SK-N-SH (cell line): ENCODE data around the gene WDTC1. TPM values are rescaled to one million over a fixed set of nuclear protein-coding genes. Genes with fewer than 3 reads are reported as not detected.

Source experiments
- CHD2 ChIP-seq: fragments of 150-350 bp; IDR thresholded peaks from 2 replicates; pipeline ENCODE4 v1.6.1; 2018; ENCODE audit warnings: low read length; ENCODE audit not compliant: partially characterized antibody
- ELF1 ChIP-seq: IDR thresholded peaks from 2 replicates; pipeline ENCODE4 v1.4.0; 2012
- FOSL2 ChIP-seq: IDR thresholded peaks from 2 replicates; pipeline ENCODE4 v1.4.0; 2012; ENCODE audit warnings: low read depth, mild to moderate bottlenecking, moderate library complexity, borderline replicate concordance
- FOXM1 ChIP-seq: IDR thresholded peaks from 2 replicates; pipeline ENCODE4 v1.4.0; 2012; ENCODE audit warnings: low read depth, mild to moderate bottlenecking
- GATA2 ChIP-seq: sonication (generic); formaldehyde crosslinking; IDR thresholded peaks from 2 replicates; pipeline ENCODE4 v1.5.0; 2020; ENCODE audit warnings: mild to moderate bottlenecking, missing genetic modification reagents
- MEF2A ChIP-seq: IDR thresholded peaks from 2 replicates; pipeline ENCODE4 v1.4.0; 2012; ENCODE audit warnings: low read depth, borderline replicate concordance
- NFIC ChIP-seq: IDR thresholded peaks from 2 replicates; pipeline ENCODE4 v1.4.0; 2012; ENCODE audit warnings: borderline replicate concordance
- NRF1 ChIP-seq: IDR thresholded peaks from 2 replicates; pipeline ENCODE4 v1.6.1; 2012; ENCODE audit warnings: low read depth, mild to moderate bottlenecking, low read length
- POLR2AphosphoS5 ChIP-seq: IDR thresholded peaks from 2 replicates; pipeline ENCODE4 v1.6.1; 2012; ENCODE audit warnings: low read depth, low read length
- RFX5 ChIP-seq: IDR thresholded peaks from 2 replicates; pipeline ENCODE4 v1.6.1; 2012; ENCODE audit warnings: mild to moderate bottlenecking, improper control_type of control experiment, low read length
- SIN3A ChIP-seq: IDR thresholded peaks from 2 replicates; pipeline ENCODE4 v1.6.1; 2012; ENCODE audit warnings: low read depth, mild to moderate bottlenecking, low read length, moderate library complexity, borderline replicate concordance
- SMC3 ChIP-seq: IDR thresholded peaks from 2 replicates; pipeline ENCODE4 v1.6.1; 2012; ENCODE audit warnings: low read depth, low read length, improper control_type of control experiment
- TEAD4 ChIP-seq: IDR thresholded peaks from 2 replicates; pipeline ENCODE4 v1.4.0; 2012; ENCODE audit warnings: mild to moderate bottlenecking, borderline replicate concordance; ENCODE audit not compliant: insufficient read depth
- polyA plus RNA-seq, 3 experiments: library from polyadenylated mRNA; depleted of rRNA; stranded (reverse); fragments of >200 nt; gene quantifications; 2 replicates each; pipeline ENCODE4 v1.2.3, GENCODE V29; 2012
- TF ChIP-seq, protein P1 (sequence below): fragments of 200-600 bp; sonication (generic); IDR thresholded peaks from 2 replicates; pipeline ENCODE4 v1.6.1; 2017; ENCODE audit warnings: antibody characterized with exemption, mild to moderate bottlenecking, moderate library complexity
- TF ChIP-seq, protein P2 (sequence below): fragments of 150-350 bp; IDR thresholded peaks from 2 replicates; pipeline ENCODE4 v1.6.1; 2016; ENCODE audit warnings: mild to moderate bottlenecking, low read depth, low read length
- TF ChIP-seq, protein P3 (sequence below): IDR thresholded peaks from 2 replicates; pipeline ENCODE4; 2012
- TF ChIP-seq, protein P4 (sequence below): IDR thresholded peaks from 2 replicates; pipeline ENCODE4 v1.6.1; 2012; ENCODE audit warnings: mild to moderate bottlenecking, low read depth, low read length, moderate library complexity

Gene WDTC1
- polyA plus RNA-seq, 1 of the 3 experiments (the other 2 are of a cell fraction): 12.0 TPM

DNA sequence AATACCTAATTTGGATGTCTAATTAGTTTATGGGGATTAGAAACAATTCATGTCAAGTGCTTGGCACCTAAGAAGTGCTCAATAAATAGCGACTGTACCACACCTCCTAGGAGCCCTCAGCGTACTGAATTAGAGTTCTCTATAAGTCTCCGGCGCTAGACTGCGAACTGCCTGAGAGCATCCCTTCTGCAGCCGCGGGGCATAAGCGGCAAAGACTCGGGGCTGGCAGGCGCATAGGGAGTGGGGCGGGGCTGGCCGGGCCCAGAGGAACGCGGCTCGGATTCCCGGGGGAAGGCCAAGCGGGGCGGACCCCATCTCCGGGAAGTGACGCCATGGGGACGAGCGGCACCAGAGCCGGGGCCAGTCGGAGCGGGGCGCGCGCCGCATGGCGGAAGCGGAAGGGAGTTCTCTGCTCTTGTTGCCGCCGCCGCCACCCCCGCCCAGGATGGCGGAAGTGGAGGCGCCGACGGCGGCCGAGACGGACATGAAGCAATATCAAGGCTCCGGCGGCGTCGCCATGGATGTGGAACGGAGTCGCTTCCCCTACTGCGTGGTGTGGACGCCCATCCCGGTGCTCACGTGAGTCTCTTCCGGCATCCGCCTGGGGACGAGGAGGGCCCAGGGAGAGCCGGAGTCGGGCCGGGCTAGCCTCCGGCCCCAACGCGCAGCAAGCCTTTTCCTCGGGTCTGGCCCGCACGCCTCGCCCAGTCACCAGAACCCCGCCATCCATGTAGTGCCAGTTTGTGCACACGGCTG, 87.6 kb downstream of the WDTC1 start, which contains the start of gene TMEM222 (continued):
- TF ChIP-seq, protein P1, sequence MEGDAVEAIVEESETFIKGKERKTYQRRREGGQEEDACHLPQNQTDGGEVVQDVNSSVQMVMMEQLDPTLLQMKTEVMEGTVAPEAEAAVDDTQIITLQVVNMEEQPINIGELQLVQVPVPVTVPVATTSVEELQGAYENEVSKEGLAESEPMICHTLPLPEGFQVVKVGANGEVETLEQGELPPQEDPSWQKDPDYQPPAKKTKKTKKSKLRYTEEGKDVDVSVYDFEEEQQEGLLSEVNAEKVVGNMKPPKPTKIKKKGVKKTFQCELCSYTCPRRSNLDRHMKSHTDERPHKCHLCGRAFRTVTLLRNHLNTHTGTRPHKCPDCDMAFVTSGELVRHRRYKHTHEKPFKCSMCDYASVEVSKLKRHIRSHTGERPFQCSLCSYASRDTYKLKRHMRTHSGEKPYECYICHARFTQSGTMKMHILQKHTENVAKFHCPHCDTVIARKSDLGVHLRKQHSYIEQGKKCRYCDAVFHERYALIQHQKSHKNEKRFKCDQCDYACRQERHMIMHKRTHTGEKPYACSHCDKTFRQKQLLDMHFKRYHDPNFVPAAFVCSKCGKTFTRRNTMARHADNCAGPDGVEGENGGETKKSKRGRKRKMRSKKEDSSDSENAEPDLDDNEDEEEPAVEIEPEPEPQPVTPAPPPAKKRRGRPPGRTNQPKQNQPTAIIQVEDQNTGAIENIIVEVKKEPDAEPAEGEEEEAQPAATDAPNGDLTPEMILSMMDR: no peak
- TF ChIP-seq RFX5: no peak
- TF ChIP-seq NFIC: no peak
- no peak for TF ChIP-seq FOXM1
- peak; percentile 66 for TF ChIP-seq POLR2AphosphoS5
- no peak; the same call in 1 of the 2 replicates for TF ChIP-seq FOSL2
- TF ChIP-seq CHD2: peak; percentile 84
- peak; percentile 87; the same call in 1 of the 2 replicates for TF ChIP-seq SIN3A
- no peak; the same call in none of the 2 replicates for TF ChIP-seq SMC3
- TF ChIP-seq ELF1: peak; percentile 98
- no peak for TF ChIP-seq NRF1
- peak; percentile 40; the same call in 1 of the 2 replicates for TF ChIP-seq TEAD4
- TF ChIP-seq, protein P2, sequence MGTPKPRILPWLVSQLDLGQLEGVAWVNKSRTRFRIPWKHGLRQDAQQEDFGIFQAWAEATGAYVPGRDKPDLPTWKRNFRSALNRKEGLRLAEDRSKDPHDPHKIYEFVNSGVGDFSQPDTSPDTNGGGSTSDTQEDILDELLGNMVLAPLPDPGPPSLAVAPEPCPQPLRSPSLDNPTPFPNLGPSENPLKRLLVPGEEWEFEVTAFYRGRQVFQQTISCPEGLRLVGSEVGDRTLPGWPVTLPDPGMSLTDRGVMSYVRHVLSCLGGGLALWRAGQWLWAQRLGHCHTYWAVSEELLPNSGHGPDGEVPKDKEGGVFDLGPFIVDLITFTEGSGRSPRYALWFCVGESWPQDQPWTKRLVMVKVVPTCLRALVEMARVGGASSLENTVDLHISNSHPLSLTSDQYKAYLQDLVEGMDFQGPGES: 0 out of 2 replicates have a peak, but pooled peaks have one; percentile 17
- no peak for TF ChIP-seq MEF2A
- TF ChIP-seq GATA2: no peak
- TF ChIP-seq, protein P3, sequence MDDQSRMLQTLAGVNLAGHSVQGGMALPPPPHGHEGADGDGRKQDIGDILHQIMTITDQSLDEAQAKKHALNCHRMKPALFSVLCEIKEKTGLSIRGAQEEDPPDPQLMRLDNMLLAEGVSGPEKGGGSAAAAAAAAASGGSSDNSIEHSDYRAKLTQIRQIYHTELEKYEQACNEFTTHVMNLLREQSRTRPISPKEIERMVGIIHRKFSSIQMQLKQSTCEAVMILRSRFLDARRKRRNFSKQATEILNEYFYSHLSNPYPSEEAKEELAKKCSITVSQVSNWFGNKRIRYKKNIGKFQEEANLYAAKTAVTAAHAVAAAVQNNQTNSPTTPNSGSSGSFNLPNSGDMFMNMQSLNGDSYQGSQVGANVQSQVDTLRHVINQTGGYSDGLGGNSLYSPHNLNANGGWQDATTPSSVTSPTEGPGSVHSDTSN: 0 out of 2 replicates have a peak, but pooled peaks have one; percentile 17
- TF ChIP-seq, protein P4, sequence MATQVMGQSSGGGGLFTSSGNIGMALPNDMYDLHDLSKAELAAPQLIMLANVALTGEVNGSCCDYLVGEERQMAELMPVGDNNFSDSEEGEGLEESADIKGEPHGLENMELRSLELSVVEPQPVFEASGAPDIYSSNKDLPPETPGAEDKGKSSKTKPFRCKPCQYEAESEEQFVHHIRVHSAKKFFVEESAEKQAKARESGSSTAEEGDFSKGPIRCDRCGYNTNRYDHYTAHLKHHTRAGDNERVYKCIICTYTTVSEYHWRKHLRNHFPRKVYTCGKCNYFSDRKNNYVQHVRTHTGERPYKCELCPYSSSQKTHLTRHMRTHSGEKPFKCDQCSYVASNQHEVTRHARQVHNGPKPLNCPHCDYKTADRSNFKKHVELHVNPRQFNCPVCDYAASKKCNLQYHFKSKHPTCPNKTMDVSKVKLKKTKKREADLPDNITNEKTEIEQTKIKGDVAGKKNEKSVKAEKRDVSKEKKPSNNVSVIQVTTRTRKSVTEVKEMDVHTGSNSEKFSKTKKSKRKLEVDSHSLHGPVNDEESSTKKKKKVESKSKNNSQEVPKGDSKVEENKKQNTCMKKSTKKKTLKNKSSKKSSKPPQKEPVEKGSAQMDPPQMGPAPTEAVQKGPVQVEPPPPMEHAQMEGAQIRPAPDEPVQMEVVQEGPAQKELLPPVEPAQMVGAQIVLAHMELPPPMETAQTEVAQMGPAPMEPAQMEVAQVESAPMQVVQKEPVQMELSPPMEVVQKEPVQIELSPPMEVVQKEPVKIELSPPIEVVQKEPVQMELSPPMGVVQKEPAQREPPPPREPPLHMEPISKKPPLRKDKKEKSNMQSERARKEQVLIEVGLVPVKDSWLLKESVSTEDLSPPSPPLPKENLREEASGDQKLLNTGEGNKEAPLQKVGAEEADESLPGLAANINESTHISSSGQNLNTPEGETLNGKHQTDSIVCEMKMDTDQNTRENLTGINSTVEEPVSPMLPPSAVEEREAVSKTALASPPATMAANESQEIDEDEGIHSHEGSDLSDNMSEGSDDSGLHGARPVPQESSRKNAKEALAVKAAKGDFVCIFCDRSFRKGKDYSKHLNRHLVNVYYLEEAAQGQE: no peak
